SK-N-SH (cell line): ENCODE measurements around the gene SHH. TPM values are rescaled to one million over a fixed set of nuclear protein-coding genes. Genes with fewer than 3 reads are reported as not detected.

Experiments used
- CTCF ChIA-PET: fragments of 300-600, 350-600 bp; formaldehyde crosslinking; extraction: SDS; loops from one replicate; lab custom pipeline; 2021; lab: Yijun Ruan, JAX
- POLR2A ChIA-PET: fragments of 350-600 bp; sonication (Branson Sonifier 250); formaldehyde crosslinking; extraction: SDS; loops from one replicate; lab custom pipeline; 2020; ENCODE audit warnings: antibody characterized with exemption, inconsistent platforms; lab: Yijun Ruan, JAX
- DNase-seq: peaks from one replicate; pipeline ENCODE4 v3.0.0; 2012
- H2AFZ ChIP-seq: fragments of 200-600 bp; sonication (generic); 2 replicates; pipeline ENCODE4 v1.8.1; 2016; ENCODE audit warnings: antibody characterized with exemption, mild to moderate bottlenecking, low read depth
- H3F3A ChIP-seq: fragments of 200-600 bp; sonication (generic); replicated peaks from 2 replicates; pipeline ENCODE3; 2016; ENCODE audit warnings: antibody characterized with exemption, mild to moderate bottlenecking; ENCODE audit not compliant: insufficient read depth
- H3K27ac ChIP-seq, 2 experiments: fragments of 200-500 bp in 1 of 2; fragments of 200-600 bp in 1 of 2; sonication (Bioruptor generic) in 1 of 2; sonication (generic), shearing (Covaris generic) in 1 of 2; 2 replicates each; pipeline versions ENCODE4 v1.5.1 to v1.6.1; 2014 to 2016; ENCODE audit warnings: low read depth in 2 of 2, inconsistent platforms in 1 of 2, low read length in 1 of 2, mild to moderate bottlenecking in 1 of 2, mixed read lengths in 1 of 2
- H3K27me3 ChIP-seq: fragments of 200-600 bp; sonication (generic), shearing (Covaris generic); 2 replicates; pipeline ENCODE4 v1.6.1; 2016; ENCODE audit warnings: mixed run types; ENCODE audit not compliant: insufficient read depth
- H3K36me3 ChIP-seq, 2 experiments: fragments of 200-500 bp in 1 of 2; fragments of 200-600 bp in 1 of 2; sonication (Bioruptor generic) in 1 of 2; sonication (generic) in 1 of 2; replicated peaks in 1 of 2; 2 replicates each; pipeline versions ENCODE3 to v1.5.1; 2014 to 2016; ENCODE audit warnings: low read length in 1 of 2, mild to moderate bottlenecking in 1 of 2; ENCODE audit not compliant: insufficient read depth in 2 of 2, control insufficient read depth in 1 of 2
- H3K4me1 ChIP-seq, 2 experiments: fragments of 200-500 bp in 1 of 2; fragments of 200-600 bp in 1 of 2; sonication (Bioruptor generic) in 1 of 2; sonication (generic), shearing (Covaris generic) in 1 of 2; 2 replicates each; pipeline versions ENCODE4 v1.5.1 to v1.6.1; 2014 to 2016; ENCODE audit warnings: low read depth in 1 of 2, low read length in 1 of 2, mixed run types in 1 of 2; ENCODE audit not compliant: insufficient read depth in 2 of 2, control insufficient read depth in 1 of 2
- H3K4me2 ChIP-seq: fragments of 200-600 bp; sonication (generic), shearing (Covaris generic); 2 replicates; pipeline ENCODE4 v1.6.1; 2017; ENCODE audit warnings: mixed run types
- H3K4me3 ChIP-seq, 2 experiments: fragments of 200-500 bp in 1 of 2; fragments of 200-600 bp in 1 of 2; sonication (Bioruptor generic) in 1 of 2; sonication (generic), shearing (Covaris generic) in 1 of 2; 2 replicates each; pipeline versions ENCODE4 v1.5.1 to v1.8.1; 2014 to 2016; ENCODE audit warnings: low read depth in 2 of 2, inconsistent platforms in 1 of 2, low read length in 1 of 2, mild to moderate bottlenecking in 1 of 2, mixed read lengths in 1 of 2, moderate library complexity in 1 of 2
- H3K79me2 ChIP-seq: fragments of 200-600 bp; sonication (generic); 2 replicates; pipeline ENCODE4 v1.8.1; 2017; ENCODE audit warnings: mild to moderate bottlenecking; ENCODE audit not compliant: insufficient read depth
- H3K9ac ChIP-seq: fragments of 200-600 bp; sonication (generic); 2 replicates; pipeline ENCODE4 v1.6.1; 2017; ENCODE audit warnings: mixed run types
- H3K9me2 ChIP-seq: fragments of 200-600 bp; sonication (generic); 2 replicates; pipeline ENCODE4 v1.6.1; 2017; ENCODE audit warnings: mixed run types
- H3K9me3 ChIP-seq: fragments of 200-600 bp; sonication (generic); 2 replicates; pipeline ENCODE4 v1.6.1; 2017; ENCODE audit warnings: mixed run types, mild to moderate bottlenecking, moderate library complexity
- H4K20me1 ChIP-seq: fragments of 200-600 bp; sonication (generic); 2 replicates; pipeline ENCODE4 v1.6.1; 2017; ENCODE audit warnings: mild to moderate bottlenecking, mixed run types; ENCODE audit not compliant: insufficient read depth
- CHD2 ChIP-seq: fragments of 150-350 bp; IDR thresholded peaks from 2 replicates; pipeline ENCODE4 v1.6.1; 2018; ENCODE audit warnings: low read length; ENCODE audit not compliant: partially characterized antibody
- CTCF ChIP-seq: fragments of 200-600 bp; sonication (generic); IDR thresholded peaks from 2 replicates; pipeline ENCODE4 v1.6.1; 2017; ENCODE audit warnings: antibody characterized with exemption, mild to moderate bottlenecking, moderate library complexity
- ELF1 ChIP-seq: IDR thresholded peaks from 2 replicates; pipeline ENCODE4 v1.4.0; 2012
- EZH2phosphoT487 ChIP-seq: fragments of 200-600 bp; sonication (generic); IDR thresholded peaks from 2 replicates; pipeline ENCODE4 v1.6.1; 2017; ENCODE audit warnings: low read depth, mixed run types, mild to moderate bottlenecking, antibody characterized with exemption, moderate library complexity, borderline replicate concordance
- FOSL2 ChIP-seq: IDR thresholded peaks from 2 replicates; pipeline ENCODE4 v1.4.0; 2012; ENCODE audit warnings: low read depth, mild to moderate bottlenecking, moderate library complexity, borderline replicate concordance
- FOXJ3 ChIP-seq: sonication (generic); formaldehyde crosslinking; IDR thresholded peaks from 2 replicates; pipeline ENCODE4 v1.5.1; 2020; ENCODE audit warnings: mild to moderate bottlenecking, missing genetic modification reagents
- FOXM1 ChIP-seq: IDR thresholded peaks from 2 replicates; pipeline ENCODE4 v1.4.0; 2012; ENCODE audit warnings: low read depth, mild to moderate bottlenecking
- MEF2A ChIP-seq: IDR thresholded peaks from 2 replicates; pipeline ENCODE4 v1.4.0; 2012; ENCODE audit warnings: low read depth, borderline replicate concordance
- NFIC ChIP-seq: IDR thresholded peaks from 2 replicates; pipeline ENCODE4 v1.4.0; 2012; ENCODE audit warnings: borderline replicate concordance
- NRF1 ChIP-seq: IDR thresholded peaks from 2 replicates; pipeline ENCODE4 v1.6.1; 2012; ENCODE audit warnings: low read depth, mild to moderate bottlenecking, low read length
- PBX3 ChIP-seq: IDR thresholded peaks from 2 replicates; pipeline ENCODE4; 2012
- RAD21 ChIP-seq: IDR thresholded peaks from 2 replicates; pipeline ENCODE4 v1.6.1; 2012; ENCODE audit warnings: mild to moderate bottlenecking, low read length
- RCOR1 ChIP-seq: fragments of 150-350 bp; IDR thresholded peaks from 2 replicates; pipeline ENCODE4 v1.6.1; 2017; ENCODE audit warnings: antibody characterized with exemption, low read length
- REST ChIP-seq: IDR thresholded peaks from 2 replicates; pipeline ENCODE4 v1.6.1; 2012; ENCODE audit warnings: mild to moderate bottlenecking, low read depth, low read length, moderate library complexity
- RFX5 ChIP-seq: IDR thresholded peaks from 2 replicates; pipeline ENCODE4 v1.6.1; 2012; ENCODE audit warnings: mild to moderate bottlenecking, improper control_type of control experiment, low read length
- SMC3 ChIP-seq: IDR thresholded peaks from 2 replicates; pipeline ENCODE4 v1.6.1; 2012; ENCODE audit warnings: low read depth, low read length, improper control_type of control experiment
- YY1 ChIP-seq: IDR thresholded peaks from 2 replicates; pipeline ENCODE4 v1.4.0; 2012; ENCODE audit warnings: low read depth, mild to moderate bottlenecking
- WGBS: methylation state at CpG from one replicate; pipeline ENCODE4 v1.1.6; 2017; ENCODE audit warnings: low lambda C conversion rate; 5-methylcytosine and 5-hydroxymethylcytosine counted together
- polyA plus RNA-seq, 3 experiments: library from polyadenylated mRNA; depleted of rRNA; stranded (reverse); fragments of >200 nt; gene quantifications; 2 replicates each; pipeline ENCODE4 v1.2.3, GENCODE V29; 2012

SHH gene
- polyA plus RNA-seq, 1 of the 3 experiments (the other 2 are of a cell fraction), result not detected

GRCh38 chr7:155857141-155857540 lies 44.9 kb upstream of the SHH start (continued):
- no peak for TF ChIP-seq PBX3
- TF ChIP-seq SMC3, result no peak

GRCh38 chr7:155856656-155857055 lies 44.4 kb upstream of the SHH start:
- no peaks in the 10 kb centered on the region for H3F3A ChIP-seq
- no peak overlapping the region for H3K27ac ChIP-seq
- H4K20me1 ChIP-seq, result no peaks in the 10 kb centered on the region
- peaks cover 6% of the 10 kb centered on the region; the same call in 1 of the 2 replicates for H3K9me3 ChIP-seq
- no peaks in the 10 kb centered on the region for H3K79me2 ChIP-seq
- no peak overlapping the region for H2AFZ ChIP-seq
- H3K9me2 ChIP-seq, result no peaks in the 10 kb centered on the region
- peaks cover 0 to 11% of the 10 kb centered on the region in 2 experiments; a peak in 1 of 4 replicates for H3K4me1 ChIP-seq
- POLR2A ChIA-PET, result no interaction called here
- H3K9ac ChIP-seq, result no peak overlapping the region
- 6% methylated on average over 3 of the region's 3 CpGs for WGBS
- no peak overlapping the region for H3K4me2 ChIP-seq
- CTCF ChIA-PET, result interaction anchor here (1.3 kb wide), 1 partner anchor 51 kb away, joined by 3 read pairs; no protein-coding TSS in a partner anchor
- TF ChIP-seq MEF2A, result no peak
- no peak for TF ChIP-seq YY1
- no peak for DNase-seq
- no peaks in the 10 kb centered on the region for H3K36me3 ChIP-seq
- peaks cover 44% of the 10 kb centered on the region for H3K27me3 ChIP-seq
- no peak overlapping the region for H3K4me3 ChIP-seq

GRCh38 chr7:155852426-155853301 lies 40.4 kb upstream of the SHH start:
- H4K20me1 ChIP-seq, result no peaks in the 10 kb centered on the region
- 10% methylated on average over 5 of the region's 5 CpGs for WGBS
- POLR2A ChIA-PET, result no interaction called here
- H3K79me2 ChIP-seq, result no peaks in the 10 kb centered on the region
- H2AFZ ChIP-seq, result no peak overlapping the region
- peaks cover 6% of the 10 kb centered on the region; the same call in 1 of the 2 replicates for H3K9me3 ChIP-seq
- no peak overlapping the region for H3K9ac ChIP-seq
- no peak overlapping the region for H3K4me3 ChIP-seq
- H3K27ac ChIP-seq, result no peak overlapping the region
- DNase-seq, result no peak
- H3K4me1 ChIP-seq, result no peaks in the 10 kb centered on the region
- H3K27me3 ChIP-seq, result peaks cover 59% of the 10 kb centered on the region
- no peaks in the 10 kb centered on the region for H3F3A ChIP-seq
- no peak overlapping the region for H3K4me2 ChIP-seq
- no peaks in the 10 kb centered on the region for H3K9me2 ChIP-seq
- no peaks in the 10 kb centered on the region for H3K36me3 ChIP-seq
- TF ChIP-seq FOSL2 (no peak), RAD21 (no peak), NFIC (no peak), FOXJ3 (CRISPR knock-in tag) (no peak), ELF1 (no peak), RFX5 (no peak), NRF1 (no peak), FOXM1 (no peak), MEF2A (no peak), CHD2 (no peak), REST (no peak), RCOR1 (no peak), CTCF (no peak), EZH2phosphoT487 (no peak)
- CTCF ChIA-PET, result interaction anchor here (1.4 kb wide), 1 partner anchor 620 kb away, joined by 3 read pairs; no protein-coding TSS in a partner anchor
